A549 treated with RU486 at 1 μM for 4 hours (cell line): Measurements from ENCODE around the gene PHLDA2. TPM values are rescaled to one million over a fixed set of nuclear protein-coding genes. Genes with fewer than 3 reads are reported as not detected.

Experiments
- total RNA-seq: library from RNA; stranded (reverse); fragments of 200-300 nt; extraction: Qiagen RNA extraction; gene quantifications from 5 replicates; pipeline ENCODE4 v1.2.3, GENCODE V29; 2022; ENCODE audit warnings: low read depth

The PHLDA2 gene, protein sequence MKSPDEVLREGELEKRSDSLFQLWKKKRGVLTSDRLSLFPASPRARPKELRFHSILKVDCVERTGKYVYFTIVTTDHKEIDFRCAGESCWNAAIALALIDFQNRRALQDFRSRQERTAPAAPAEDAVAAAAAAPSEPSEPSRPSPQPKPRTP
- 98.6 to 158 TPM (median 143 TPM) in 5 replicates for total RNA-seq

DNA sequence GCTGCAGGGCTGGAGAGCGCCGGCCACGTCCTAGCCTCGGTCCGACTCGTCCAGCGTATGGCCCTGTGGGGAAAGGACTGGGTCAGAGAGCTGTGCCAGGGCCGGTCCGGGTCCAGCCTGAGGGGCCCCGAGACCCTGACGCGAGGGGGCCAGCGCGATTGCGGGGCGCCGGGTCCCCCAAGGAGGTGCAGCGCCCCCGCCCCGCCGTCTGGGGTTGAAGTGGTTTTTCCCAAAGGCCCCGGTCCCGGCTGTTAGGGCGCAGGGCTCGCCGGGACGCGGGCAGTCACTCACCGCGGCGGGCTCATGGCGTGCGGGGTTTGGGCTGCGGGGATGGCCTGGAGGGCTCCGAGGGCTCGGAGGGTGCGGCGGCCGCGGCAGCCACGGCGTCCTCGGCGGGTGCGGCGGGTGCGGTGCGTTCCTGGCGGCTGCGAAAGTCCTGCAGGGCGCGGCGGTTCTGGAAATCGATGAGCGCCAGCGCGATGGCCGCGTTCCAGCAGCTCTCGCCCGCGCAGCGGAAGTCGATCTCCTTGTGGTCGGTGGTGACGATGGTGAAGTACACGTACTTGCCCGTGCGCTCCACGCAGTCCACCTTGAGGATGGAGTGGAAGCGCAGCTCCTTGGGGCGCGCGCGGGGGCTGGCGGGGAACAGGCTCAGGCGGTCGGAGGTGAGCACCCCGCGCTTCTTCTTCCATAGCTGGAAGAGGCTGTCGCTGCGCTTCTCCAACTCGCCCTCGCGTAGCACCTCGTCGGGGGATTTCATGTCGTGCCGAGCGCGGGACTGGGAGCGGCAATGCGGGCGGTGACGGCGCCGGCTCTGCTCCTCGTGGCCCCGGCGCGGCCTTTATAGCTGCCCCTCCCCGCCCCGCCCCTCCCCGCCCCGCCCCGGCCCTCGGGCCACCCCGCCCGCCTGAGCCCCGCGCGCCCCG, at the start of gene PHLDA2:
Gene PHLDA2 (minus strand): TSS at position 816 of the 926 bp plus-strand sequence. CDS start 56 bp downstream, at position 760.

DNA sequence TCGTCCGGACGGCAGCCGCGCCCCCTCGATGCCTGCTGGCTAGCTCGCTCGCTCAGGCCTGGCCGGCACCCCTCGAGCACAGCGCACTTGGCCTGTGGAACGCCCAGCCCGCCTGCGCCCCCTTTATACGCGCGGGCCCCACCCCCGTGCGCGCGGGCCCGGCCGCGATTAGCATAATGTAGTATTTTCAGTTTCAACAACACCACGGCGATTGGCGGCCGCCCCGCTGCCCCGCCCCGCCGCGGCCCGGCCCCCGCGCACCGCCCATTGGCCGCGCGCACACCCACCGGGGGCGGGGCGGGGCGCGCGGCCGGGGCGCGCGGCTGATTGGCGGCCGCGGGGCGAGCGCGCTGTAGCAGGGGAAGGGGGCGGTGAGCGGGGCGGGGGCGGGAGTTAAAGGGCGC, 43.5 kb downstream of the PHLDA2 start, which contains the start of gene CDKN1C:
Gene CDKN1C (minus strand): TSS at position 98 of the 404 bp plus-strand sequence. CDS start 319 bp downstream, outside the sequence.

Other genes starting within 250 kb of the PHLDA2 start
- 0.01 to 0.06 TPM (median 0.04 TPM) in 5 replicates for gene KCNQ1OT1, start 229.4 kb downstream of the PHLDA2 start, total RNA-seq
- gene CDKN1C, start 43.6 kb downstream of the PHLDA2 start, total RNA-seq: 0.39 to 0.85 TPM (median 0.73 TPM) in 5 replicates
- 112 to 130 TPM (median 128 TPM) in 5 replicates for gene NAP1L4, start 62.9 kb upstream of the PHLDA2 start, total RNA-seq
- 57.4 to 73.3 TPM (median 60.6 TPM) in 5 replicates for gene CARS1, start 128.0 kb upstream of the PHLDA2 start, total RNA-seq
- 4.5 to 7.5 TPM (median 6.2 TPM) in 5 replicates for gene OSBPL5, start 235.9 kb upstream of the PHLDA2 start, total RNA-seq